Iris pigment epithelial cell (primary cell): ENCODE results near the gene ALPK1.
"Not testable (repeated sequence)": the region's sequence is repeated elsewhere in the genome, so short reads cannot be mapped to it uniquely, and the experiment has no call there.

Experiments
- DNase-seq: peaks from one replicate; pipeline ENCODE4 v3.0.0-alpha.2; 2011; ENCODE audit warnings: low read depth

The ALPK1 gene

GRCh38 chr4:112379306-112379705, 82.1 kb downstream of the ALPK1 start:
- DNase-seq, result no peak

- DNase-seq, result no peak
Observed at GRCh38 chr4:112381996-112382692, 85.0 kb downstream of the ALPK1 start.

GRCh38 chr4:112386071-112386470, 88.9 kb downstream of the ALPK1 start:
- no peak for DNase-seq

DNA sequence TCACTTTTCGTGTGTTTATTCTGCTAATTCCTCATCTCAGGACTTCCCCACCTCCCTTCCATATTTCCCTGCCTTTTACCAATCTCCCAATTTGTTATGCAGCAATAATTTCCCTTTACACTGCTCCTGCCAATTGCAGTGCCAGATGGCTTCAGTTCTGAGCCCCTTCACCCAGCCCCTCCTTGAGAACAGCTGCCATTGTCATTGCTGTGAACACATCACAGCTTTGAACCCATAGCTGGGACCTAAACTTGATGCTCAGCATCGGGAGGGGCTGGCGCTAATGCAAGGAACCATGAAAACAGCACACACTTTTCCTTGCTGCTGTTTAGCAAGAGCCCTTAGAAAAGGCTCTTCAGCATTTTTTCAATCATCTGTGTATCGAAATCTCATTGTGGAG, 104.9 kb downstream of the ALPK1 start:
- DNase-seq, result no peak

DNA sequence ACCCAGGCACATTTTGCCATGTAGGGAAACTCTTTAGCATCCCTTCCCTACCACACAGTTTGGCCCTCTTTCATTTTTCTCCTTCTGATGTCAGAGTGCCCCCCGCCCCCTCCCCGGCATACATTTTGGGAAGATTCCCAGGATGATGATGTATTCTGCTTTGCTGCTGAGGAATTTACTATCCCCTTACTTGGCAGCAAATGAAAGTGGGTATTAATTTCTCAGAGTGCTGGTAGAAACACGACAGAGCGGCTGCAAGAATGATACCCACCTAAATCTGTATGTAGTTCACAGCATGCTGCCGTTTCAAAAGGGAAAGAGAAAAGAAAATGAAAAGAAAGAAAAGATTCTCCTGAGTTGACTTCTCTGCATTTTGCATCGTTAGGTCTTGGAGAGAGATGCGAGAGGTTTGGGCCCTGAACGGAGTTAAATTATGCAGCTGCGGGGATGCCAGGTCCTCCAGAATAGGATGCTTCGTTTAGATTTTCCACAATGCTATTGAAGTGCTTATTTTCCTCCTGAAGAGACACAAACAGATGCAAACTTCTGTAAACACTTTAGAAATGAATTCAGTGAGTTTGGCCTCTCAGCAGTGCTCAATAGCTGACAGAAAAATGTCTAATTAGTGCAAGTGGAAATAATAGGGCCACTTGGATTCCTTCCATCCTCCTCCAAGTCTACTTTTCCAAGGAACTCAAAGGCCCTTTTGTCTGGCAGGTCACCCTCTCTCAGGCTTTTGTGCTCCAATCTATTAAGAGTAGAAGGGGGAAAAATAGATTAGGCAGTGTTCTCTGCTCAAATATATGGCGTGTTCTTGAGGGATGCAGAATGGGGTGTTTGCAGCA, 106.2 kb downstream of the ALPK1 start:
- no peak for DNase-seq

GRCh38 chr4:112410364-112410763, 113.2 kb downstream of the ALPK1 start:
- no peak for DNase-seq

DNA sequence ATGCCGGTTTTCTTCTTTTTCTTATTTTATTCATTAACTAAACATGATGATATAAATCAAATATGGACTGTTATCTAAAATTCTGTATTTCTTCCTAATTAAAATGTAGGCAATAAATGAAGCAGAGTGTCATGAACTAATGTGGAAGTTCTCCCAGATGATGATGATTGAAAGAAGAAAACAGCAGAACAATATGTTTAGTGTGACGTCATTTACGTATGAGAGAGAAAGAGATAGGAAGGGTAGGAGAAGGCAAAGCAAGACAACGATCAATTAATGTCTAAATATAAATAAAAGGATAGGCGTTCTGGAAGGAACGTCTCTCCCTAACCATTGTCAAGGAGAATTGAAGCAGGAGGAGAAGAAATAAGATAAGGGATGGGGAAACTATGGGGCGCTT, 113.6 kb downstream of the ALPK1 start:
- no peak for DNase-seq

DNA sequence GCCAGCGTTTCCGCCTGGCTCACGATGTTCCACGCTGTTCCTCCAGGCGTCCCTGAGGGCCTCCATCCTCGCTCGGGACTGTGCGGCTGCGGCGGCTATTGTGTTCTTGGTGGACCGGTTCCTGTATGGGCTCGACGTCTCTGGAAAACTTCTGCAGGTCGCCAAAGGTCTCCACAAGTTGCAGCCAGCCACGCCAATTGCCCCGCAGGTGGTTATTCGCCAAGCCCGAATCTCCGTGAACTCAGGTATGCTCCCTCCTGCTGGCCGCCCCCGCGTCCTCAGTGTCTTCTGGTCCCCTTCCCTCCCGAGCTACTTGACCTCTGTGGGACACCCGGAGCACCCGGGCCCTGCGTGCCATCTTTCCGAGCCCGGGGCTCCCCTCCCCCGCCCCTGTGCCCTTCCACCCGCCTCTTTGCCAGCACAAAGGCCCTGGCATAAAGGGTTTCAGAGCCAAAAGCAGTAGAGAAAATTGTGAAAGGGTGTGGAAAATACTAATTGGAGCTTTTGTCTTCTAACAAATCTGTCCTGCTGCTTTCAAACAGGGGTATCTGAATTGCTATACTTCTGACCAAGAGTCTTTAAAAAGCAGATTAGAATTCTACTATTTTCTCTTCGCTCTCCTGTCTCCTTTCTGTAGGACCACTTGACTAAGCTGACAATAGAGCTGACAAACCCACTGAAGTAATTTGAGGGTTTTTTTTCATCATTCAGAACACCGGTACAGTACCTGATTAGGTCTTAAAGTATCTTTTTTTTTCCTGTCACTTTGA, 114.8 kb downstream of the ALPK1 start:
- DNase-seq, result no peak

- no peak for DNase-seq
Observed at GRCh38 chr4:112416464-112416863, 119.3 kb downstream of the ALPK1 start.

GRCh38 chr4:112418092-112418491, 120.9 kb downstream of the ALPK1 start:
- DNase-seq, result no peak

- no peak for DNase-seq
Observed at GRCh38 chr4:112421911-112422310, 124.7 kb downstream of the ALPK1 start.

GRCh38 chr4:112422644-112423043, 125.5 kb downstream of the ALPK1 start:
- DNase-seq, result no peak

DNA sequence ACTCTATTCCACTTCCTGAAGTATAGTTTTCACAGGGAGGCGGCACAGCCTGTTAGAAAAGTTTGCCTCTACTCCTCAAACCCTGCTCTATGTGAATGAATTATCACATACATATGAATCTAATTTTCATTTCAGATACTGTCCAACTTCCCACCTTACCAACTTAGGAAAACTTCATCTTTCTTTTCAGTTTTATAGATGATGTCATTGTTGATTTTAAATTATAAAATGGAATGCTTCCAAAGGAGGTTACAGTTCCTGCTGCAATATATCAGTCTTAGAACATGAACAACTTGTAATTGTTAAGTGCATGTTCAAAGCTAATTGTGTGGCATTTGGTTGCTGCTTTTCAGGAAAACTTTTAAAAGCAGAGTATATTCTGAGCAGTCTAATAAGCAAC, 126.4 kb downstream of the ALPK1 start:
- peak; percentile 16 for DNase-seq

DNA sequence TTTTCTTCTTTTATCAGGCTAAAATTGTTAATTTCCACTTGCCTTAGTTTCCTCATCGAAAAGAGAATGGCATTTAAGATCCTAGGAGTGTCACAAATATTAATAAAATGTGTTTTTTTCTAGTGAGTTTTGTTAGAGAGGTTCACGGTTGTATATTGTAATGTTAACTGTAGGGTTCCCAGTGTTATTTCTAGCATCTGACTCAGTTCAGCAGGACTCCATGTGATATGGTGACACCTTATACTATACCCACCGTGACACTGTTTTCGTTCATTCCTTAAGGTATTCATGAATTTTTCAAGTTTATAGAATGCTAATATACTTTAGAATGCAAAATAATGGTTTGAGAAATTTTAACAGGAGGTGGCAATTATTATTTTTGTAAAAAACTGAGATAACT, 128.7 kb downstream of the ALPK1 start:
- no peak for DNase-seq

DNA sequence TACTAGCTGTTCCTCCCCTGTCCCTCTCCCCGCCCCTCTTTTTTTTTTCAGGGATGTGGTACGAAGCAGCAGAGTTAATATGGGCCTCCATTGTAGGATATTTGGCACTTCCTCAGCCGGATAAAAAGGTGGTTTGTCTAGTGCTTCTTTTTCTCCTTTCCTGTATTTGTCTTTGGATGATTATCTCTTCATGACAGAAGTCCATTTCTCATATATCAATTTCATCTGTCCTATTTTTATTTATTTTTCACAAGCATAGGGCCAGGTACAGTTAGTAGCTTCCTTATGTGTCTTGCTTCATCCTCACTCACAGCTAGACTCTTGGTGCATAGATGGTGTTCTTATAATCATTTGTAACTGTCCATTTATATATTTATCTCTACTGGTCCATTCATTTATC, 129.2 kb downstream of the ALPK1 start:
- no peak for DNase-seq

DNA sequence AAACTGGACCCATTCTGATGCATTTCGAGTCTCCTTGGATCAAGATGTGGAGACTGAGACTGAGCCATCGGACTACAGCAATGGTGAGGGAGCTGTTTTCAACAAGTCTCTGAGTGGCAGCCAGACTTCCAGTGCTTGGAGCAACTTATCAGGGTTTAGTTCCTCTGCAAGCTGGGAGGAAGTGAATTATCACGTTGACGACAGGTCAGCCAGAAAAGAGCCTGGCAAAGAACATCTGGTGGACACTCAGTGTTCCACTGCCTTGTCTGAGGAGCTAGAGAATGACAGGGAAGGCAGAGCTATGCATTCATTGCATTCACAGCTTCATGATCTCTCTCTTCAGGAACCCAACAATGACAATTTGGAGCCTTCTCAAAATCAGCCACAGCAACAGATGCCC, 134.0 kb downstream of the ALPK1 start:
- no peak for DNase-seq

- no peak for DNase-seq
Observed at GRCh38 chr4:112436987-112437386, 139.8 kb downstream of the ALPK1 start.

DNA sequence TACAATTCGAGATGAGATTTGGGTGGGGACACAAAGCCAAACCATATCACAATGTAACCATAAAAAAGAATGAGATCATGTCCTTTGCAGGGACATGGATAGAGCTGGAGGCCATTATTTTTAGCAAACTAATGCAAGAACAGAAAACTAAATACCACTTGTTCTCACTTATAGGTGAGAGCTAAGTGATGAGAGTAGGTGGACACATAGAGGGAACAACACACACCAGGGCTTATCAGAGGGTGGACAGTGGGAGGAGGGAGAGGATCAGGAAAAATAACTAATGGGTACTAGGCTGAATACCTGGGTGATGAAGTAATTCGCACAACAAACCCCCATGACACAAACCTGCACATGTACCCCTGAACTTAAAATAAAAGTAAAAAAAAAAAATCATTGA, 145.1 kb downstream of the ALPK1 start:
- not testable (repeated sequence) for DNase-seq

DNA sequence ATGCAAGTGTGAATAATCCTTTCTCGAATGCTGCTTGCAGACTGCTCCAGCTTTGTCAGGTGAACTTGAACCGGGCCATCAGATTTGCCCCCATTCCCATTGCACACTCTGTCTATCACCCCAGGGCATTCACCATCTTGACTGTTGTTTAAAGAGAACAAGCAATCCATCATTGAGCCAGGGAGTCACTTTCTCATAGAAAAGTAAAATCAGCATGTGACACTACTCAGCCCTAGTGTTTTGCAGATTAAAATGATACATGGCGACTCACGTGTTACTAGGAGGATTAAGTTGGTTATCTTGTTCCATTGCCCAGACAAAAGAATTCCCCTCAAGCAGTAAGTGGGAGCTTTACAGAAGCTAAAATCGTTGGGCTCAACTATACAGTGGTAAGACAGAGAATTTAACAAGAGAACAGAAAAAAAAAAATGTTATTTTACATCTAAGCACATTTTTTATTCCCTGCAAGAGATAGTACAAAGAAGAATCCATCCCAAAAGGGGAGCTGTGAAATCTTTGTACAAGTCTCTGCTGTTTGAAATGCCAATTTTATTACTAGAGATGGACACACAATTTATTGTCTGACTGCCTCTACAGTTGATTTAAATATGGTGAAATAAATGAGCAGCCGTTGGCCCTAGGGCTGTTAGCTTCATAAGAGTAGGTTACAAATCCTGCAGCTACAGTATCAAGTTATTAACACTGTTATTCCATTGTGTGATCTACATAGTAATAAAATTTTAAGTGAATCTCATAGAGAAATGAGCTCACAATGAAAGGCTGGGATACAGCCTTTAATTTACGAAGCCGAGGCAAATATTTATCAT, 151.3 kb downstream of the ALPK1 start:
- DNase-seq, result peak; percentile 51

GRCh38 chr4:112449708-112450107, 152.5 kb downstream of the ALPK1 start:
- DNase-seq, result no peak

DNA sequence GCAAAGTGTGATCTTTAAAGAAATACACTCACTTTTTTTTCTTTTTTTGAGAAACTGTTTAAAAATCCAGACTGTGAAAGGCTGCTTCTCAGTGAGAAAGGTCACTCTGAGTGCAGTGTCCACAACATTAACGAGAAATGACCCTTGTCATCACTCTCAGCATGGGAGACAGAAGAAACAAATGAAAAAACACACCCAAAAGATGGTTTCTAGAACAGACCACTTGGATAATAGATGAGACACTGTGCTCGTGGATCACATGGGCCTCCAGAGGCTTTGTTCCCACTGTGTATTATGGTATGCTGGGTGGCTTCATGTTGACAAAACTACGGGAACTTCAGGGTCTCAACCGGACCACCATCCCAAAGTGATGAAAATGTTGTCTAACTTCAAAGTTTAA, 153.9 kb downstream of the ALPK1 start:
- DNase-seq, result no peak

DNA sequence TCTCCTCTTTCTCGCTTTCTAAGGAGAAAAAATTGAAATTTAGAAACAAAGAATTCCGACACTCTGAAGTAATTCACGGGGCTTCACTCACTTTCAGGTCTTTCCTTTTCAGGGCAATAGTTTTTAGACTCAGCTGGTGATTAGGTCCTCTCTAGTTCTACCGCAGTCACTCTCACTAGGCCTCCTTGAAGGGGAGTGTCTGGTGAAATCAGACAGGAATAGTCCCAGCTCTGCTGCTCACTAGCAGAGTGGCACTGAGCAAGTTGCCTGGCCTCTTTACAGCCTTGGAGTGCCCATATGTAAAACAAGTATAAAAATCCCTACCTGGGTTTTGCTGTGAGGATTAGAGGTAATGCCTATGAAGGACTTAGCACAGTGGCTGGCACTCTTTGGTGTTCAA, 154.7 kb downstream of the ALPK1 start:
- DNase-seq, result no peak
